Endometrial microvascular endothelial cells (primary cell): ENCODE data around the gene XNDC1N. TPM values are rescaled to one million over a fixed set of nuclear protein-coding genes. Genes with fewer than 3 reads are reported as not detected.
"Not testable (repeated sequence)": the region's sequence is repeated elsewhere in the genome, so short reads cannot be mapped to it uniquely, and the experiment has no call there.

Experiments used
- in situ Hi-C: cut with HindIII; loops from 2 replicates; pipeline ENCODE4 v1.10.0; 2017; ENCODE audit warnings: low sequenced_read_pairs, low pct_unique_long_range_greater_than_20kb; ENCODE audit errors: inconsistent ontology term
- total RNA-seq: library from RNA; depleted of rRNA; stranded (reverse); fragments of >200 nt; gene quantifications from one replicate; pipeline ENCODE4 v1.2.3, GENCODE V29; 2015; ENCODE audit errors: inconsistent ontology term

XNDC1N gene
- total RNA-seq, 1 donor from 2014 or later, result 5.7 TPM

DNA sequence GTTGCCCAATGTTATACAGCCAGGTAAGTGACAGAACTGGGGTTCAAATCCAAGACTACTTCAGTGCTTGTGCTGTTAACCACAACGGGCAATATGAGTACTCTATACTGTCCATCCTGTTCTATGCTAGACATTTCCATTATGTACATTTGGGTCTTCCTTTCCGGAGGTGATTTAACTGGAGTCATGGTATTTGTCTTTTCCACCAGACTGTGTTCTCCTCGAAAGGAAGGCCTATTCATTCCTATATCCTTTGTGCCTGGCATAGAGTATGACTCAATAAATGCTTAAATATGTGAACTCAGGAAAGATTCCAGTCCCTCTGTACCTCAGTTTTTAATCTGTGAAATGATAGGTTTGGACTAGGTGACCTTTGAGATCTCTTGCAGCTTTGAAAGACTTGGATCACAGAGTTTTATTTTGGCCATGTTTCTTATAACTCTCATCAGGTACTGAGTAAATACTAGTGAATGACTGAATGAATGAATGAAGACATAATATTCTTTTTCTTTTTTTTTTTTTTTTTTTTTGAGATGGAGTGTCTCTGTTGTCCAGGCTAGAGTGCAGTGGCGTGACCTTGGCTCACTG lies 7.0 kb upstream of the XNDC1N start:
- in situ Hi-C loops, result no loop called here

DNA sequence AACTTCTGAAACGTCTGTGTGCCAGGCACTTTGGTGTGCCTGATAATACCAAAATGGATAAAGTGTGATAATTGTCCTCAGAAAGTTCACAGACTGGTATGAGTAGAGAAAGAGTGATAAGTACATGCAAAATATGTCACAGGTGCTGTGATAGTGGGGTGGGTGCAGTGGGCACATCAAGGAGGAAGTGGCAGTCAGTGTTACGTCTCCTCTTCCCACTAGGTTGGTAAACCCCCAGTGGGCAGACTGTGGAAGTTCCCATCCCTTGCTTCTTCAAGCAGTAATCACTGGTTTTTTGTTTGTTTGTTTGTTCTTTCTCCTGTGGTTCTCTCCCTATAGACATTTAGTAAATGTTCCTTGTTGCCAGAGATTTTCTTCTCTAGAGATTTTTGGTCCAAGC lies 5.8 kb upstream of the XNDC1N start:
- in situ Hi-C loops, result no loop called here

DNA sequence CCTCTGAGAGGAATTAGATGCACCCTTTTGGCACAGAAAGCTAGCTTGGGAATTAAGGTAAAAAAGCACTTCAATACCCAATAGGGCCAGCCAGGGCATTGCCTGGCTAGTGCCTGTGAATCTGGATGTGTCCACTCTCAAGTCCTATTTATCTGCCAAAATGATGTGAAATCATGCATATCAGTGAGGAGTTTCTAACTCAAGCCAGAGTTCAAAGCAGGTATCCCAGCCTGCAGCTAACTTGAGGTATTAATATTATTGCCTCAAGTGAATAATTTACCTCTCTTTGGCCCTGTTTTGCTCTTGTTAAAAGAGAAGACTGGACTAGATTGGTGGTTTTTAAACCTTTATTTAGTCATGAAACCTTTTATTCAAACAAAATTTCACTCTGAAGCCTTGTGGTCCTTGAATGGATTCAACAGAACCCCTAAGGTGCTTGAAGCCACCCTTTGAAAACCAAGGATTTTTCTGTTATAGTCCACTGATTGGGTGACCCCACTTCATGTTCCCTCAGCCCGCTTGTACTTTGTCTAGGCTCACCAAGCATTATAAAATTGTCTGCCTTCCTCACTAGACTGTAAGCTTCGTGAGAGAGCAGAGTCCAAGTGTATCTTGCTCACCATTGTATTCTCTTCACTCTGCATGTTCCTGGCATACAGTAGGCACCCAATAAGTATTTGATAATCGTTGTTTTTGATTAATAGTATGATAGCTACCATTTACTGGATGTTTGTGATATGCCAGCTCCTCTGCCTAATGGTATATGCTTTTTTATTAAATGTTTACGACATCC lies 4.9 kb upstream of the XNDC1N start:
- in situ Hi-C loops, result no loop called here

DNA sequence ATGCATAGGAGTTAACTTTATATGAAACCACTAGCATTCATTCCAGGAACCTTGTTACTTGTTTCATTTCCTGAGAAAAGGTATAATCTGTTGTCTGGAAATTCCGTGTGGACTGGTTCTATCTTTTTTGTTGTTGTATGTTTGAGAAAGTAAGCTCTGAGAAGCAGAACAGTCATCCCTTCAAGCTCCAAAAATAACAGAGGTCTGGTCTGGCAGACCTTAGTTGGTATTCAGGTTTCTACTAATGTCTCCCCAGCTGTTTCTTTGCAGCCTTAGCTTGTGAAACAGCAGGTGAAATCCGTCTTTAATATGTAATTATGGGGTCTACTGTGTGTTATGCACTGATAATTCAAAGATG lies 2.8 kb upstream of the XNDC1N start:
- in situ Hi-C loops, result no loop called here

DNA sequence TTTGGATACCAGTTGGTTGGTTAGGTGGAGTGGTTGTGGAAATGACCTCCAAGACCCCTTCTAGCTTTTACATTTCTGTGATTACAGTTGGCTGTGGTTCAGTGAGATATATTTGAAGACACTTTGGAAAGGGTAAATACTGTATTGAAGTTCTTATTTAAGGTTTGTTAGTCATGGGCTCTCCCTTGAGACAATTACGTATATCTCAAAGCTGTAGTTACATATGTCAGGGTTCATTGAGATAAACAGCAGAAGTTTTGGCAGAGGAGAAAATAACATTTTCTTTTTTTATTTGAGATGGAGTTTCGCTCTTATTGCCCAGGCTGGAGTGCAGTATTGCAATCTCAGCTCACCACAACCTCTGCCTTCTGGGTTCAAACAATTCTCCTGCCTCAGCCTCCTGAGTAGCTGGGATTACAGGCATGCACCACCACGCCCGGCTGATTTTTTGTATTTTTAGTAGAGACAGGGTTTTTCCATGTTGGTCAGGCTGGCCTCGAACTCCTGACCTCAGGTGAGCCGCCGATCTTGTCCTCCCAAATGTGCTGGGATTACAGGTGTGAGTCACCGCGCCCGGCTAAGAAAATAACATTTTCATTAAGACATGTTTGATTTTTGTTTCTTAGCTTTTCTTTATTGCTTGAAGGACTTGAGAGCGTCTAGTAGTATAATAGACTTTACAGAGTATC lies 2.3 kb upstream of the XNDC1N start:
- in situ Hi-C loops, result no loop called here

DNA sequence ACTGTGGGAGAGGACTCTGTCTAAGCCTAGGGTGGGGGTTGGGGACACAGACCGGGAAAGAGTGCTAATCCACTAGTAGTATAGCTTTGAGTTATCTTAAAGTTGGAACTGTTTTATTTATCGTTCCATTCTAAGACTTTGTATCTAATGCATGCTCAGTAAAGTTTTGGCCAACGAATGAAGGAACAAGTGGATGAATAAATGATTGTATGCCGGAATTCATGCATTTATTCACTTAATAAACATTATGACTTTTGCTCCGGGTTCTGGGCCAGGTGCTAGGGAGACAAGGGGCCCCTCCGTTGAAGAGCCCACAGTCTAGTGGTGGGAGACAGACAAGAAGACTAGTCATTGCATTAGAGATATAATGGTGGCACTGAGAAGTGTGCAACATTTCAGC lies 1.1 kb upstream of the XNDC1N start:
- in situ Hi-C loops, result no loop called here

DNA sequence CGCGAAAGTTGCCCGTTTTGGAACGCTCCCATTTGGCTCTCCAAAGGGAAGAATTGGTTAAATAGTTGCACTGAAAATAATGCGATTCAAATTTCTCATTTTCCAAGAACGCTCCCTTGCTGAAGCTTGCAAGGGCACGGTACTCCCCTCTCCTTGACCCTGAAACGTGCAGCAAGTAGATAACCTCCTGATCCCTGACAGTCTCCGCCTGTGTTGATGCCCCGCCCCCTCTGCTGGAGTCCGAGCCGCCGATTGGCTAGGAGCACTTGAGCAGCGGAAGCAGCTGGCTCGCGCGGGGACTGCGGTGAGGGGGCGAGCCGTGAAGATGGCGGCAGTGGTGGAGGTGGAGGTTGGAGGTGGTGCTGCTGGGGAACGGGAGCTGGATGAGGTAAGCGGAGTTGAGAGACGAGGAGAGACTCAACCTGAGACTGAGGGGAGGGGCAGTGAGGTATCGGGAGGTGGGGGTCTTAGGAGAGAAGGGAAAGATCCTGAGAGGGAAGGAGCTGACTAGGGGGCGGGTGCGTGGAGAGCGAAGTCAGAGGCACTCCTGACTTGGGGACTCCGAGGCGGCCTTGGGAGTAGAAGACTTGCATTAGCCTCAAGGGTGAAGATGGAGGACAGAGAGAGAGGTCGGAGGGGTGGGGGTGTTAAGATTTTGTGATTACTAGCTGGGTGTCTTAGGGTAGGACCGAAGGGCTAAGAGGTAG lies 496 bp upstream of the XNDC1N start, which contains the start of gene RNF121:
RNF121 (plus strand) TSS at position 310 of the 707 bp plus-strand sequence; CDS start at position 326, 16 bp downstream.
- in situ Hi-C loops, result no loop called here

DNA sequence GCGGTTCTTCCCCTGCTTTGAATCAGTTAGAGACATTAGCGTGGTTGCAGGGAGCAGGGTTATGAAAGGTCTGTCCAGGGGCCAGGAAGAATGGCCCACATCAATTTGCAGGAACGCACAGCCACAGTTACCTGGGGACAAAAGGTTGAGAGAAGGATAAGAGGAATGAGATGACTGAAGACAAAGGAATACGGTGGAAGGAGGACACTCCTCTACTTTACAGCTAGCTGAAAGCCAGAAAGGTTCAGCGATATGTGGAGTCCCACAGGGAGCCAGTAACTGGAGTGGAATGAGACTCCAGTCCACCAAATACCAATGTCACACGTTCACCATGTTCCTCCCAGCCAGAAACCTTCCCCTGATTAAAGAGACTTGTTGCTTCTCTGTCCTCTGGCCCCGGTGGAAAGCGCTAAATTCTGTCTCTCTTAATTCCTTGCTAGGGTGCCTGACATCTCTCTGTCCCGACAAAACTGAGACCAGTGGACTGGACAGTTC lies 10.7 kb downstream of the XNDC1N start:
- in situ Hi-C loops, result no loop called here

DNA sequence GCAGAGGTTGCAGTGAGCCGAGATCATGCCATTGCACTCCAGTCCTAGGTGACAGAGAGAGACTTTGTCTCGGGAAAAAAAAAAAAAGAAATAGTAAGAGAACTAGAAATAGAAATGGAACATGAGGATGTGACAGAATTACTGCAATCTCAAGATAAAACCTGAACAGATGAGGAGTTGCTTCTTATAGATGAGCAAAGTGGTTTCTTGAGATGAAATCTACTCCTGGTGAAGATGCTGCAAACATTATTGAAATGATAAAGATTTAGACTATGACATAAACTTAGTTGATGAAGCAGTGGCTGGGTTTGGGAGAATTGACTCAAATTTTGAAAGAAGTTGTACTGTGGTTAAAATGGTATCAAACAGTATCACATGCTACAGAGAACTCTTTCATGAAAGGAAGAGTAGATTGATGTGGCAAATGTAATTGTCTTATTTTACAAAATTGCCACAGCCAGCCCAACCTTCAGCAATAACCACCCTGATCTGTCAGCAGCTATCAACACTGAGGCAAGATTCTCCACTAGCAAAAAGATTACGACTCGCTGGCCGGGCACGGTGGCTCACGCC lies 13.7 kb downstream of the XNDC1N start:
- in situ Hi-C loops, result no loop called here

DNA sequence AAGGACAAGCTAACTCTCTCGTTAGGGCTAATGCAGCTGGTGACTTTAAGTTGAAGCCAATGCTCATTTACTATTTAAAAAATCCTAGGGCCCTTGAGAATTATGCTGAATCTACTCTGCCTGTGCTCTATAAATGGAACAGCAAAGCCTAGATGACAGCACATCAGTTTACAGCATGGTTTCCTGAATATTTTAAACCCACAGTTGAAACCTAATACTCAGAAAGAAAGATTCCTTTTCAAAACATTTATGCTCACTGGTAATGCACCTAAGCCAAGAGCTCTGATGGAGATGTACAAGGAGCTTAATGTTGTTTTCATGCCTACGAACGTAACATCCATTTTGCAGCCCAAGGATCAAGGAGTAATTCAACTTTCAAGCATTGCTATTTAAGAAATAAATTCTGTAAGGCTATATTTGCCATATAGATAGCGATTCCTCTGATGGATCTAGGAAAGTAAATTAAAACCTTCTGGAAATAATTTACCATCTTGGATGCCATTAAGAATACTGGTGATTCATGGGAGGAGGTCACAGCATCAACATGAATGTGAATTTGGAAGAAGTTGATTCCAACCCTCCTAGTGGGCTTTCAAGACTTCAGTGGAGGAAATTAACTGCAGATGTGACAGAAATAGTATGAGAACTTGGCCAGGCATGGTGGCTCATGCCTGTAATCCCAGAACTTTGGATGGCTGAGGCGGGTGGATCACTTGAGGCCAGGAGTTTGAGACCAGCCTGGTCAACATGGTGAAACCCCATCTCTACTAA lies 14.5 kb downstream of the XNDC1N start:
- in situ Hi-C loops, result no loop called here

DNA sequence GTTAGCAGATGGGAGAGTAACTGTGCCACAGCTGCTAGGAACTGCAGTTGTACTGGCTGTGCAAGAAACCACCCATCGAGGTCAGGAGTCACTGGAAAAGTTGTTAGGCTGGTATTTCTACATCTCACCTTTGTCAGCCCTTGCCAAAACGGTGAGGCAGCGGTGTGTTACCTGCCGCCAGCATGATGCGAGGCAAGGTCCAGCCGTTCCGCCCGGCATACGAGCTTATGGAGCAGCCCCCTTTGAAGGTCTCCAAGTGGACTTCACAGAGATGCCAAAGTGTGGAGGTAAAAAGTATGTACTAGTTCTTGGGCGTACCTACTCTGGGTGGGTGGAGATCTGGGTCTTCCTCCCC lies 16.4 kb downstream of the XNDC1N start:
- in situ Hi-C loops, result not testable (repeated sequence)

DNA sequence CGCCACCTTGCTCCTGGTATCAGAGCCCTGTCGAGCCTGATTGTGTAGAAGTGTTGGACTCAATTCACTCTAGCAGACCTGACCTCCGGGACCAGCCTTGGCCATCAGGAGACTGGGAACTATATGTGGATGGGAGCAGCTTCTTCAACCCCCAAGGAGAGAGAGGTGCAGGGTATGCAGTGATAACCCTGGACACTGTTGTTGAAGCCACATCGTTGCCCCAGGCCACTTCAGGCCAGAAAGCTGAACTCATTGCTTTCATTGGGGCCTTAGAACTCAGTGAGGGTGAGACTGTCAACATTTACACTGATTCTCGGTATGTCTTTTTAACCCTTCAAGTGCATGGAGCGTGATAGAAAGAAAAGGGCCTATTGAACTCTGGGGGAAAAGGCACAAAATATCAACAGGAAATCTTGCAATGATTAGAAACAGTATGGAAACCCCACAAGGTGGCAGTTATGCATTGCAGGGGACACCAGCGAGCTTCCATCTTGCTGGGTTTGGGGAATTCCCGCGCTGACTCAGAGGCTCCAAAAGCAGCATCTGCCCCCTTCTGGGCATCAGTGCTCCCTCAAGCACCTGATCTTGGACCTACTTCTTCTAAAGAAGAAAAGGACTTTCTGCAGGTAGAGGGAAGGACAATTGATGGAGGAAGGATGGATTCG lies 16.9 kb downstream of the XNDC1N start:
- in situ Hi-C loops, result not testable (repeated sequence)

DNA sequence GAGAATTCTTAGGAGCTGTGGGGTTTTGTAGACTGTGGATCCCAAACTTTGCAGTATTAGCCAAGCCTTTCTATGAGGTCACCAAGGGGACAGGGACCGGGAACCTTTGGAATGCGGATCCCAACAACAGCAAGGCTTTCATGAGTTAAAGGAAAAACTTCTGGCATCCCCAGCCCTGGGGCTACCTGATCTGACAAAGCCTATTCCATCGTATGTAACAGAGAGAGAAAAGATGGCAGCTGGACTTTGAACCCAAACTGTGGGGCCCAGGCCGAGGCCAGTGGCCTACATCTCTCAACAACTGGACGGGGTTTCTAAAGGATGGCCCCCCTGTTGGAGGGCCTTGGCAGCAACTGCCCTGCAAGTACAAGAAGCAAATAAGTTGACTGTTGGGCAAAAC lies 17.6 kb downstream of the XNDC1N start:
- in situ Hi-C loops, result not testable (repeated sequence)

DNA sequence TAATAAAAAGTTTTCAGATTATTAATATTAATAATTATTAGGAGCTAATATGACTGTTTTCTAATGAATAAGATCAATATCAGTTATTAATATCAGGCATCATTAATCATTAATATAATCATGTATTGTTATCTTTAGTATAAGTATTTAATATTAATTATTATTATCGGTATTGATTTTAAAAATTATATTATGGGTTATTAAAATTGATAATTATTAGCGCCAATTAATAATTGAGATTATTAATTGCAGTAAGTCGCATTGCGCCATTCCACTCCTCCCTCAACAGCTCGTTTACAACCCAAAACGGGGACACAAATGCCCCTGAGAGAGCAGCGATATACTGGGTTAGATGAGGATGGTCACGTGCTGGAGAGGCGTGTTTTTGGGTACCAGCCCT lies 20.2 kb downstream of the XNDC1N start:
- in situ Hi-C loops, result no loop called here

DNA sequence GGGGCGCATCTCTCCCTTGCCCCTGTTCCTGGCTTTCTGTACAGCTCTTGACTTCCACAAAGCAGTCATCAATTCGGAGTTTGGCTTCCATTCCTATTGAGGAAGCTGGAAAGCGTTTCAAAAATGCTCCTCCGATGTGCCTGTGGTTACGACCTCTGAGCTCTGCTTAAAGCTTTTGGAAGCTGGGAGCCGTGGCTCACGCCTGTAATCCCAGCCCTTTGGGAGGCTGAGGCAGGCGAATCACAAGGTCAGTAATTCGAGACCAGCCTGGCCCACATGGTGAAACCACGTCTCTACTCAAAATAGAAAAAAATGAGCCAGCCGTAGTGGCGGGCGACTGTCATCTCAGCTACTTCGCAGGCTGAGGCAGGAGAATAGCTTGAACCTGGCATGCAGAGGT lies 27.3 kb downstream of the XNDC1N start:
- in situ Hi-C loops, result not testable (repeated sequence)

DNA sequence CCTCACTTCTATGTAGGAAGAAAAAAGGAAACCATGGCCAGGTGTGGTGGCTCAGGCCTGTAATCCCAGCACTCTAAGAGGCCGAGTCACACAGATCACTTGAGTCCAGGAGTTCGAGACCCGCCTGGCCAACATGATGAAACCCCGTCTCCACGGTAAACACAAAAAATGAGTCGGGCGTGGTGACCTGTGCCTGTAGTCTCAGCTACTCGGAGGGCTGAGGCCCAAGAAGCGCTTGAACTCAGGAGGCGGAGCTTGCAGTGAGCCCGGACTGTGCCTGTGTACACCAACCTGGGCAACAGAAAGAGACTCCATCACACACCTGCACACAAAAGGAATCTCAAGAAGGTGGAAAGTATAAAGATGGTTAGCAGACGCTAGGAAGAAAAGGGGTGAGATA lies 32.4 kb downstream of the XNDC1N start:
- in situ Hi-C loops, result no loop called here

DNA sequence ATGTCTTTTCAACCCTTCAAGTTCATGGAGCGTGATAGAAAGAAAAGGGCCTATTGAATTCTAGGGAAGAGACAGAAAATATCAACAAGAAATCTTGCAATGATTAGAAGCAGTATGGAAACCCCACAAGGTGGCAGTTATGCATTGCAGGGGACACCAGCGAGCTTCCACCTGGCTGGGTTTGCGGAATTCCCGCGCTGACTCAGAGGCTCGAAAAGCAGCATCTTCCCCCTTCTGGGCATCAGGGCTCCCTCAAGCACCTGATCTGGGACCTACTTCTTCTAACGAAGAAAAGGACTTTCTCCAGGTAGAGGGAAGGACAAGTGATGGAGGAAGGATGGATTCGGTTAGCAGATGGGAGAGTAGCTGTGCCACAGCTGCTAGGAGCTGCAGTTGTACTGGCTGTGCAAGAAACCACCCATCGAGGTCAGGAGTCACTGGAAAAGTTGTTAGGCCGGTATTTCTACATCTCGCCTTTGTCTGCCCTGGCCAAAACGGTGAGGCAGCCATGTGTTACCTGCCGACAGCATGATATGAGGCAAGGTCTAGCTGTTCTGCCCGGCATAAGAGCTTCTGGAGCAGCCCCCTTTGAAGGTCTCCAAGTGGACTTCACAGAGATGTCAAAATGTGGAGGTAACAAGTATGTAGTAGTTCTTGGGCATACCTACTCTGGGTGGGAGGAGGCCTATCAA lies 39.1 kb downstream of the XNDC1N start:
- in situ Hi-C loops, result not testable (repeated sequence)
